ENCODE measurements around the gene DLGAP1. TPM values are rescaled to one million over a fixed set of nuclear protein-coding genes. Genes with fewer than 3 reads are reported as not detected.

The DLGAP1 gene
- polyA plus RNA-seq, 4 donors: 3.9 to 7.5 (median 5.2) TPM

GRCh38 chr18:4246374-4246773 lies 208.7 kb downstream of the DLGAP1 start:
- no peak for DNase-seq (ENCODE audit: low read depth in 4 of 4, low spot score in 3 of 4)

DNA sequence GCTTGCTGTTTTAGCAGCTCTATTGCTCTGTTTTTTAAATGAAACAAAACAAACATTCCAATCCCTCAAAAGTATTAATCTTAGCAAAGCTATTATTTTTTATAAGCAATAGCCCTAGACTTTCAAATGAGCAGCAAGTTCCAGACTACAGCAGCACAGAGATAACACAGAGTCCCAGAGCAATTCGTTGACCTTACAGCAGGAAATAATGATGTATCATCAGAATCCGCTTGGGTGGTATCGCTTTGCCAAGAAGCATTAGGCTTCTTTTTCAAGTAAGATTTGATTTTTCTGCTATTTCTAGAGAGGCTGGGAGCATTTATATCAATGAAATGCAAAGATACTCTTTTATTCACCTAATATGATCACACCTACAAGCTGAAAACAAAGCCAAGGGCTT lies 209.7 kb downstream of the DLGAP1 start:
- DNase-seq (ENCODE audit: low read depth in 4 of 4, low spot score in 3 of 4): no peak

DNA sequence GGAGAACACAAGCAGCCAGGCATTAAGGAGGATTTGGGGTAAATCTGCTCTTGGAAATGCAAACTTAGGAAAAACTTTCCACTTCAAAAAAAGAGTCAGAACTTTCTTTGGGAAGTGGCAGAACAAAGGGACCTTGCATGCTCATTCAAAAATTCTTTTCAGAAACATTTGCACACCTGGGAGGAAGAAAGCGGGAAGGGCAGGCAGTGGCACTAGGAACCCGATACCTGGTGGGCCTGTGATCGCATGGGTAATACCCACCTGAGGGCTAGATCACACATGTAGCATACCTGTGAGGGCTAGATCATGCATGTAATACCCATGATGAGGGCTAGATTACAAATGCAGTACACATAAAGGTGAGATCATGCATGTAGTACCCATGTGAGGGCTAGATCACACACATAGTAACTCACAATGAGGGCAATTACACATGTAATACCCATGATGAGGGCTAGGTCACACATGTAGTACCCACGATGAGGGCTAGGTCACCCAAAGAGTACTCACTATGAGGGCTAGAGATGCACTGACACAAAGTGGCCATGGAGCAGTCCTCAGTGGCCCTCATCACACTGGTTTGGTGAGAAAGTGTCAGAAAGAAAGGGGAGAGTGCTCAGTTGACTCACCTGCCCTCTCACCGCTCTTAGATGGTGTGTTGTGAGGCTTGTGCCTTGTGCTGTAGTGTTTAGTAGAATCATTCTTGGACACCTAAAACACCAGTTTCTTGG lies 212.5 kb downstream of the DLGAP1 start:
- no peak for DNase-seq (ENCODE audit: low read depth in 4 of 4, low spot score in 3 of 4)

- no peak for DNase-seq (ENCODE audit: low read depth in 4 of 4, low spot score in 3 of 4)
Measured at GRCh38 chr18:4241090-4241617, 214.0 kb downstream of the DLGAP1 start.

DNA sequence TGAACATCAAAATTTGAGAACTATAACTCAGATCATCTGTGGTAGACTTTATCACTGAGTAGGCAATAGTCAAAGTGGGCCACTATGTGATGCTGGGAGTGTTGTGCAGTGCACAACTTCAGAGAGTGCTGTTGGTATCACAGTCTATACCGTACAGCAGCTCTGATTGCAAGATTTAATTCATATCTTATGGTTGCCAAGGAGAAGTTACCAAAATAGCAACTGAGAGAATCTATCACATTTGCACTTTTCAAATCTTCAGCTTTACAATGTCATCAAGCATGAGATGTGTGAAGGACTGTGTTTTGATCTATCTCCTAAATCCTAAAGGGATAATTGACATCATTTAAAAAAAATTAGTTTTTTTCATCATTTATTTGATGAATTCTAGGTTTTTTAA lies 216.1 kb downstream of the DLGAP1 start:
- DNase-seq (ENCODE audit: low read depth in 4 of 4, low spot score in 3 of 4): no peak

DNA sequence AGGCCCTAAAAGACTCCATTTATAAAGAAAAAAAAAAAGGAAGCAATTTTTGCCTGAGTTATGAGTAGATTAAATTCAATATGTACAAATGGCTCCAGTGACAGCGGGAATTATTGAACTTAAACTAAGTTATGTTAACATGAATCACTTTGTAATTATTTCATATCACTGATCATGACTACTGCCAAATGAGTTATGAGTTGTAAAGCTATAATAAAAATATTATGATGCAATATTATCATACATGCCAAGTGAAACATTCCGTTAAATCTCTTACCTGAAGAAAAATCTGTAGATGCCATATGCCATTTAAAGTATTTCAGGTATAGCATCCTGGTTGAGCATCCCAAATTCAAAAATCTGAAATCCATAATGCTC lies 217.5 kb downstream of the DLGAP1 start:
- no peak for DNase-seq (ENCODE audit: low read depth in 4 of 4, low spot score in 3 of 4)

- DNase-seq (ENCODE audit: low read depth in 4 of 4, low spot score in 3 of 4): no peak
Measured at GRCh38 chr18:4236940-4237663, 218.0 kb downstream of the DLGAP1 start.

DNA sequence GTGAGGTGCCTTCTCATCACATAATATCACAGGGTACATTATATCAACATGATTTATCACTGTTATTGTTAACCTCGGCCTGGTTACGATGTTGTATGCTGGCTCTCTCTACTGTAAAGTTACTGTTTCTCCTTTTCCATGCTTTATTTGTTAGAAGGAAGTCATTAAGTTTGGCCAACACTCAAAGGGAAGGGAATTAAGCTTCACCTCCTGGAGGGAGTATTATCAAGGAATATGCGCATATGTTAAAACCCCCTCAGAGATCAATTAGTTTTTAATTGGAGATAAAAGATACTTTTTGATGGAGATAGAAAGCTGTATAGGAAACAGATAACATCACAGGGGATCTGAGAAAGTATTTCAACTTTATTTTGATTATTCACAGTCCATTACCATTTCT lies 221.6 kb downstream of the DLGAP1 start:
- DNase-seq (ENCODE audit: low read depth in 4 of 4, low spot score in 3 of 4): no peak

GRCh38 chr18:4232656-4233055 lies 222.5 kb downstream of the DLGAP1 start:
- DNase-seq (ENCODE audit: low read depth in 4 of 4, low spot score in 3 of 4): no peak

DNA sequence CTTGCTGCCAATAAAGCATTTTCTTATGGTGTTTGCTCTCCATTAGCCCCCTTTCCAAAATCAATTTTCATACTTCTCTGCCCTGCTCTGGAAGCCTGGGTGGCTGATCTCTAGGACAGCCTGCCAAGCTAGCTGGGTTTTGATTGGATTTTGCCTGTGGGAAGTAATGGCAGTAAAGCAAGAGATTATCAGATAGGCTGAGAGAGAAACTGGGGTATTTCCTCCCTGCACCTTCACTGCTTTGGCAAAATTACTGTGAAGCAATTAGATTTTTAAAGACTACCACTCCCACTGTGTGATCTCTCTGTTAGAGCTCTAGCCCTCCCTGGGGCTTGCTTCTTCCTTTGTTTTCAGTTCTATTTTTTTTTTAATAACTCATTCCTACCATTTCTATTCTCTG lies 223.8 kb downstream of the DLGAP1 start:
- DNase-seq (ENCODE audit: low read depth in 4 of 4, low spot score in 3 of 4): no peak

- DNase-seq (ENCODE audit: low read depth in 4 of 4, low spot score in 3 of 4): no peak
Measured at GRCh38 chr18:4230450-4231168, 224.5 kb downstream of the DLGAP1 start.

GRCh38 chr18:4224031-4224704 lies 230.9 kb downstream of the DLGAP1 start:
- no peak for DNase-seq (ENCODE audit: low read depth in 4 of 4, low spot score in 3 of 4)

DNA sequence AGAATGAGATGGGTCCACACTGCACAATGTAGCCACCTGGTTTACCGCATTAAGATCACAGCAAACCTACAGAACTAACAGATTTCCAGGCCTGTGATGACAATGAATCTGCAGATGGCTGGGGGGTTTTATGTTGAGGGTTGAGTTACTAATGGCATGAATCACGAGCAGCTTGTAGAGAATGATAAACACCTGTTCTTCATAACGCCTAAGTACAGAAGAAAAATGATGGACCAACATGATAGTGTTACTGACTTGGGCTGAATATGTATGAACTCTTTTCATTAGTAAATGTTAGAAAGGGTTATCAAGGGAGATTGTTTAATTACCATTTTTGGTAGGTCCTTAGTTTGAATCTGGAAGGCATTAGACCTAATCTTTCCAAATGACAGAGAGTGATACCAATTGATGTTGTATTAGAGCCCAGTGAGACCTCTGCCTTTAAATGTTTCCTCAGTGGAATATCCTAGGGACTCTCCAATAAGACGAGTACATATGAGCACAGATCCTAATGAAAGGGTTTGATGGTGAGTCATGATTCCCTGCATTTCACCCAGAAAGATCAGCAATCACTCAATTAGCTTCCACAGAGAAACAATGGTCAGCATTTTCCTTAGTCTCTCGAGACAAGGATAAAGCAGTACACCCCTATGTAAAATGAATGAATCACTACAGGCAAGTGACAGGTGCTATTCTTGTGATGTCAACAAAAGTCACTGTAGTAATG lies 243.8 kb downstream of the DLGAP1 start:
- DNase-seq (ENCODE audit: low read depth in 4 of 4, low spot score in 3 of 4): no peak

- DNase-seq (ENCODE audit: low read depth in 4 of 4, low spot score in 3 of 4): no peak
Measured at GRCh38 chr18:4208366-4208765, 246.7 kb downstream of the DLGAP1 start.

GRCh38 chr18:4207383-4207985 lies 247.6 kb downstream of the DLGAP1 start:
- no peak for DNase-seq (ENCODE audit: low read depth in 4 of 4, low spot score in 3 of 4)

GRCh38 chr18:4204438-4204720 lies 250.7 kb downstream of the DLGAP1 start:
- DNase-seq (ENCODE audit: low read depth in 4 of 4, low spot score in 3 of 4): no peak

GRCh38 chr18:4203568-4204437 lies 251.3 kb downstream of the DLGAP1 start:
- peak in 3 of 4 donors; percentile 20 to 39 (median 30) for DNase-seq (ENCODE audit: low read depth in 4 of 4, low spot score in 3 of 4)

GRCh38 chr18:4200399-4200798 lies 254.7 kb downstream of the DLGAP1 start:
- no peak for DNase-seq (ENCODE audit: low read depth in 4 of 4, low spot score in 3 of 4)

DNA sequence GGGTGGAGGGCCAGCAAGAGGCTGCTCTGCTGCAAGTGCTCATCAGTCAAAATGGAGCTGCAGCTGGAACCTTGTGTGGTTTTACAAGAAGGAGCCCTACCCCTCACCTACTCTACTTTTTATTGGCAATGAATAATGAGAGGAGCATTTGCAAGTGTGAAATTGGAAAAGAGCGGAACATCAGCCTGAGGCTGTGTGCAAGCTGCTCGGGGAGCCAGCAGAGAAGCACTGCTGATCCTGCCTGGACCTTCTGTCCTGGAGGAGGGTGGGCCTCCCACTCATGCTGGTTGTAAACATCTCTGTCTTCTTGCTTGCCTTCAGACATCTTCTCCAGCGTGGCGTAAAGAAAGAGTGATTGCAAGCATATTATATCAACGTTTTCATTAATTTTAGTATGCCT lies 256.2 kb downstream of the DLGAP1 start:
- no peak for DNase-seq (ENCODE audit: low read depth in 4 of 4, low spot score in 3 of 4)
